Measurements from ENCODE around the gene RNF207.

DNA sequence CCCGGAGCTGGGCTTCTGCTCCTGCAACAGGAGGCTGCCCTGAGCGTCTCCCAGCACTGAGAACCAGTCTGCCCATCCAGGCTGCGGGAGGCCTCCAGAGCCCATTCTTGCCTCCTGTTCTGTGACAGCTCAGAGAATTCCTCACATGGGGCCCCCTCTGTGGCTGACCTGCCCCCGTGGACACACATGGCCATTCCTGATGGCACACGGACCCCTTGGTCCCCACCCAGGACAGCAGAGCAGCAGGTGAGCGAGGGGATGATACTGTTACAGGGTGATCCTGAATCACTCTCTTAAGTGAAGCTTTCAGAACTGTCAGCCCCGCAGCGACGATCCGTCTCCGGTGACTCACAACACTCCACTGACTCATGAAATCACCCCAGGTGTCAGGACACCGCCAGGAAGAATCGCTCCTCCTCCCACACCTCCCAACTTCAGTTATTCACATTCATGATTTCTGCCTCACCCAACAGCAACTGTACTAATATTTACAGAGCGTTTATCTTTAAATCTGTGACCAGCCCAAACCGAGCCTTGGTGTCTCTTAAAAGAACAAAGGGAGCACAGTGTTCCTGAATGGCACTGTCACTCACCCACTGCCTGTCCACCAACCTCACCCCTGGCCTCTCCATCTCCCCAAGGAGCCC, 48.3 kb upstream of the RNF207 start:
- TF ChIP-seq, protein P1, sequence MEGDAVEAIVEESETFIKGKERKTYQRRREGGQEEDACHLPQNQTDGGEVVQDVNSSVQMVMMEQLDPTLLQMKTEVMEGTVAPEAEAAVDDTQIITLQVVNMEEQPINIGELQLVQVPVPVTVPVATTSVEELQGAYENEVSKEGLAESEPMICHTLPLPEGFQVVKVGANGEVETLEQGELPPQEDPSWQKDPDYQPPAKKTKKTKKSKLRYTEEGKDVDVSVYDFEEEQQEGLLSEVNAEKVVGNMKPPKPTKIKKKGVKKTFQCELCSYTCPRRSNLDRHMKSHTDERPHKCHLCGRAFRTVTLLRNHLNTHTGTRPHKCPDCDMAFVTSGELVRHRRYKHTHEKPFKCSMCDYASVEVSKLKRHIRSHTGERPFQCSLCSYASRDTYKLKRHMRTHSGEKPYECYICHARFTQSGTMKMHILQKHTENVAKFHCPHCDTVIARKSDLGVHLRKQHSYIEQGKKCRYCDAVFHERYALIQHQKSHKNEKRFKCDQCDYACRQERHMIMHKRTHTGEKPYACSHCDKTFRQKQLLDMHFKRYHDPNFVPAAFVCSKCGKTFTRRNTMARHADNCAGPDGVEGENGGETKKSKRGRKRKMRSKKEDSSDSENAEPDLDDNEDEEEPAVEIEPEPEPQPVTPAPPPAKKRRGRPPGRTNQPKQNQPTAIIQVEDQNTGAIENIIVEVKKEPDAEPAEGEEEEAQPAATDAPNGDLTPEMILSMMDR (IDR thresholded peaks at IDR 0.05), result no peak
- TF ChIP-seq POLR2AphosphoS5 (IDR thresholded peaks at IDR 0.05), result no peak
- TF ChIP-seq EP300 (IDR thresholded peaks at IDR 0.05), result no peak
- TF ChIP-seq POLR2A (IDR thresholded peaks at IDR 0.05; ENCODE audit: low read depth), result no peak

Data from esophagus muscularis mucosa (tissue), 4 donors.